Lower lobe of right lung (tissue), 2 donors: ENCODE data around the gene GPNMB. TPM values are rescaled to one million over a fixed set of nuclear protein-coding genes. Genes with fewer than 3 reads are reported as not detected.

Source experiments
- ATAC-seq, 2 donors: fragments of 200-7000 bp; cut with Tn5 transposase; one replicate each; pipeline ENCODE4 v1.9.1; 2020 to 2022; ENCODE audit warnings: mild to moderate bottlenecking in 2 of 2, moderate library complexity in 2 of 2
- DNase-seq: peaks from one replicate; pipeline ENCODE4 v3.0.0-alpha.2; 2020
- H3K27ac ChIP-seq: fragments of 200-600 bp; one replicate; pipeline ENCODE4 v1.8.0; 2022
- H3K27me3 ChIP-seq: fragments of 200-600 bp; one replicate; pipeline ENCODE4 v1.8.0; 2022; ENCODE audit warnings: low read depth
- H3K36me3 ChIP-seq: fragments of 200-600 bp; one replicate; pipeline ENCODE4 v1.8.0; 2022; ENCODE audit warnings: mild to moderate bottlenecking
- H3K4me1 ChIP-seq: fragments of 200-600 bp; one replicate; pipeline ENCODE4 v1.8.0; 2022
- H3K4me3 ChIP-seq: fragments of 200-600 bp; one replicate; pipeline ENCODE4 v1.8.0; 2022; ENCODE audit warnings: mild to moderate bottlenecking
- H3K9me3 ChIP-seq: fragments of 200-600 bp; one replicate; pipeline ENCODE4 v1.8.0; 2022
- CTCF ChIP-seq: fragments of 200-600 bp; IDR thresholded peaks from one replicate; pipeline ENCODE4 v1.8.0; 2022; ENCODE audit warnings: antibody characterized with exemption, mild to moderate bottlenecking
- intact Hi-C: fragments of 100-400 bp; cut with DNase I; formaldehyde crosslinking; loops from one replicate; pipeline ENCODE4 v1.11.0; 2022
- total RNA-seq: library from RNA; stranded (reverse); fragmentation: NEBNext Ultra II Directional; extraction: Animal tissue kit (Norgen Biotek cat#: 25700); gene quantifications from one replicate; pipeline ENCODE4 v1.2.1, GENCODE V29; 2021
- donor health status: DM: no; HTN: yes; CAD: no; lungs with severe emphysema.

Gene GPNMB
- total RNA-seq, 1 donor from 2014 or later: 452 TPM

DNA sequence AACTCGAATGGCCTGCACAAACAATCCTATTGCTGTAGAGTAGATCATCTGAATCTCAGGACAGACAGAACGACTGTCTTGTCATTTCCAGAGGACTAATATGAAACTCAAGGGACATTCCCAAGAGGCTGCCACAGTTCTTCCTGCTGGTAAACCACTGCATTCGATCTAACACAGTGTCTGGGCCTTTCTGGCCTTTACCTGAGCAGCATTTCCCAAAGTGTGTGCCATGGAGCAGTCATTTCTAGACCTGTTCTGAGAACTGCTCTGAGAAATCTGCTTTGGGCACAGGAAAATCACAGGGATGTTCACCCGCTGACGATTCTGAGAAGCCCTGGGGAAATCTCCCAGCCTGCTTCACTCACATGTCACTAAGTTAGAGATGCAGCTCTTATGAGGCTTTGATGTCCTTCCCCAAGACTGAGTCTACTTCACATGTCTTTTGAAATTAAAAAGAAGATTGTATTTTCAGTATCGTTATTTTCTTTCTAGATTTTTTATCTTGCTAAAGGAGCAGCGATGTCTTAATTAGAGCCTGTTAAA lies 18.4 kb downstream of the GPNMB start:
- DNase-seq (no peak), ATAC-seq (no peak)
- no peak for TF ChIP-seq CTCF
- Histone ChIP-seq H3K27me3 (no peaks in the 10 kb centered on the region), H3K27ac (no peak overlapping the region), H3K9me3 (no peaks in the 10 kb centered on the region), H3K4me1 (no peaks in the 10 kb centered on the region), H3K4me3 (no peak overlapping the region), H3K36me3 (peaks cover 38% of the 10 kb centered on the region)
- intact Hi-C loops: no loop called here

DNA sequence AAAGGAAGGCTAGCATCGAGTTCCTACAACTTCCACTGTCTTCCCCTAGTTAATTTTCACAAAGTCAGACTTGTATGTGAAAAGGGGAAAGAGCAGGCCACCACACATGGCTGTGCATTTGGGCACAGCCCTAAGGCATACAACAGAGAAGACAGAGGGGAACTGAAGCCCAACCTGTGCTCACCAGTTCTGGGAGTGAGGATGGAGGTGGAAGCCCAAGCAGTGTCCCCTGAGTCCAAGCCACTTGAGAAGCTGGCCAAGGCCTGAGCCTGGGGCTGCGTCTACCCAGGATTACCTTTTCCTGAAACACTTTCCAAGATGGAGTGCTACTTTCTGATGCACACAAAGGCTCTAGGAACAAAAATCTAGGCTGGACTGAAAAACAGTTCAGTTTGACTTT lies 20.3 kb downstream of the GPNMB start:
- TF ChIP-seq CTCF: no peak
- H3K27ac ChIP-seq: no peak overlapping the region
- no peak for ATAC-seq
- no peaks in the 10 kb centered on the region for H3K4me1 ChIP-seq
- H3K36me3 ChIP-seq: peaks cover 44% of the 10 kb centered on the region
- H3K4me3 ChIP-seq: no peak overlapping the region
- no peaks in the 10 kb centered on the region for H3K27me3 ChIP-seq
- H3K9me3 ChIP-seq: no peaks in the 10 kb centered on the region
- no peak for DNase-seq
- intact Hi-C loops: no loop called here

DNA sequence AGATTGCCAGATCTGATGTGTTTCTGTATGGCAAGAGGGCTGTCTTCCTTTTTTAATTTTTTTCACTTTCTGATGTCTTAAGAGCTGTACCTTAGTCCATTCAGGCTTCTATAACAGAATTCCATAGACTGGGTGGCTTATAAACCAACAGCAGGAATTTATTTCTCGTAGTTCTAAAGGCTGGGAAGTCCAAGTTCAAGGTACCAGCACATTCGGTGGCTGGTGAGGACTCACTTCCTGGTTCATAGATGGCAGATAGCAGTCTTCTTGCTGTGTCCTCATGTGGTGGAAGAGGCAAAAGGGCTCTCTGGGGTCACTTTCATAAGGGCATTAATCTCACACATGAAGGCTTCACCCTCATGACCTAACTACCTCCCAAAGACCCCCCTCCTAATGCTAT lies 20.8 kb downstream of the GPNMB start:
- Histone ChIP-seq H3K4me1 (no peaks in the 10 kb centered on the region), H3K27me3 (no peaks in the 10 kb centered on the region), H3K9me3 (no peaks in the 10 kb centered on the region), H3K27ac (no peak overlapping the region), H3K4me3 (no peak overlapping the region), H3K36me3 (peaks cover 44% of the 10 kb centered on the region)
- intact Hi-C loops: no loop called here
- no peak for ATAC-seq
- TF ChIP-seq CTCF: no peak
- no peak for DNase-seq

DNA sequence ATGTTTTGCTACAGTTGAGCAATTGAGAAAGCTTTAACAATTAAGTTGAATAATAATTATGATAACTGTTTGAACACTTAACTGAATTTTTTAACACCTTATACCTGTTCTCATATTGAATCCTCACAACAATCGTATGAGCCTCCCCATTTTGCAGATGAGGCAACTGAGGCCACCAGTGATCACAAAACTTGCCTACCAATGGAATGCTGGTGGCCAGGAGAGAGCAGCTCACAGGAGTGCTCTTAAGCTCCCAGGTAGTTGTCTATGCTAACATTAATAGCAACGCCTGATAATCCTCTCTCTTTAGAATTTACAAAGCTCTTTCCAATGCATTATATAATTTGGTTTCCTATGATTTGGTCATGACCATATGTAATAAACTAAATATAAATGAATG lies 21.6 kb downstream of the GPNMB start:
- no peaks in the 10 kb centered on the region for H3K9me3 ChIP-seq
- peaks cover 44% of the 10 kb centered on the region for H3K36me3 ChIP-seq
- no peak overlapping the region for H3K4me3 ChIP-seq
- no peak overlapping the region for H3K27ac ChIP-seq
- TF ChIP-seq CTCF: no peak
- intact Hi-C loops: no loop called here
- no peaks in the 10 kb centered on the region for H3K4me1 ChIP-seq
- ATAC-seq (no peak), DNase-seq (no peak)
- no peaks in the 10 kb centered on the region for H3K27me3 ChIP-seq

DNA sequence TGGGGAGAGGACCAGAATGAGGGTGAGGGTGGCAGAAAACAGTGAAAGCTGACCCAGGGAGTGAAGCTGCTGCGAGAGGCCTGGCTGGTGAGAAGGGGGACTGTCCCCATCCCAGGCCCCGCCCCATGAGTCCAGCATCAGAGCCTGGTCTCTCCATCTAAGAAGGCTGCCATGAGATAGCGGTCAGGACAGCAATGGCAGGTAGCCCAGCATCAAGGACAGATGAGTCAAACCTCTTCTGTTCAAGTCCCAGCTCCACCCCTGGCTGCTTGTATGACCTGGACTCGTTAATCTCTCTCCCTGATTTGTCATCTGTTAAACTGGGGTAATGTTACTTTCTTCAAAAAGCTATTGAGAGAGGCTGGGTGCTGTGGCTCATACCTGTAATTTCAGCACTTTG lies 22.2 kb downstream of the GPNMB start:
- no peak for TF ChIP-seq CTCF
- intact Hi-C loops: no loop called here
- Histone ChIP-seq H3K9me3 (no peaks in the 10 kb centered on the region), H3K36me3 (peaks cover 44% of the 10 kb centered on the region), H3K27ac (no peak overlapping the region), H3K27me3 (no peaks in the 10 kb centered on the region), H3K4me3 (no peak overlapping the region), H3K4me1 (no peaks in the 10 kb centered on the region)
- DNase-seq (no peak), ATAC-seq (no peak)

DNA sequence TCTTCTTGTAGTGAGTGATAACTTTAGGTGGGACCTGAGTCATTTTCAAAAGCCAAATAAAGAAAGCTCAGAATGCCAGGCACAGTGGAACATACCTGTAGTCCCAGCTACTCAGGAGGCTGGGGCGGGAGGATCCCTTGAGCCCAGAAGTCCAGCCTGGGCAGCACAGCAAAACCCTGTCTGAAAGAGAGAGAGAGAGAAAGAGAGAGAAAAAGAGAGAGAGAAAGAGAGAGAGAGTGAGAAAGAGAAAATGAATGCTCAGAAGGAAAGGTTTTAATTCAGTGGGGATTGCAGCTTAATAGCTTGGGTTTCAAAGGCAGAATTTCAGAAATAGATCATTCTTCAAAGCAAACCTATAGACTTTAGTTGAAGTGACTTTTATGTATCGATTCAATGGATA lies 25.7 kb downstream of the GPNMB start:
- DNase-seq (no peak), ATAC-seq (no peak)
- Histone ChIP-seq H3K27ac (no peak overlapping the region), H3K27me3 (no peaks in the 10 kb centered on the region), H3K9me3 (no peaks in the 10 kb centered on the region), H3K4me1 (no peaks in the 10 kb centered on the region), H3K36me3 (peaks cover 37% of the 10 kb centered on the region), H3K4me3 (no peak overlapping the region)
- intact Hi-C loops: no loop called here
- TF ChIP-seq CTCF: no peak
